Measurements from ENCODE around the gene LDLRAD3.
A peak's percentile ranks its signal among the peaks of the same experiment; 100 is the strongest.

Gene LDLRAD3

DNA sequence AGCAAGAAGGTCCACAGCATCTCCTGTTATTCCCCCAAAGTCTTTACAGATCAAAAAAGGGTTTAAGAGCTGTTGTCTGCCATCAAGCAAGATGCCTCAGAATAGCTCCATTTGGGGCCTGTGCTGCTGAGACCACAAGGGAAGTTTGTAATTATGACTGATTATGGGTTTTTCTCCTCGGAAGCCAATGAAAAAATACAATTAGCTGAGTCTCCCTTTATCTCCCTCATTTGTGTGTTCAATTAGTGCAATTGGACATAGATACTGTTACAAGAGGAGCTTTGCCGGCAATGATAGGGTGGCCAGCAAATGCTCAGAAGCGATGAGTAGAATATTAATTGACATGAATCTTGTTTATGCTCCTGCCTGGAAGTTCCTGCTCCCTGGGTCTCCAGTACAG, 261.7 kb downstream of the LDLRAD3 start:
- no peak for ATAC-seq
- TF ChIP-seq ZFP3 (CRISPR knock-in tag; IDR thresholded peaks at IDR 0.05), result no peak
- TF ChIP-seq SNAI2 (CRISPR knock-in tag; IDR thresholded peaks at IDR 0.05), result no peak
- TF ChIP-seq ESRRG (CRISPR knock-in tag; IDR thresholded peaks at IDR 0.05), result no peak
- no peak for TF ChIP-seq ZFP30 (CRISPR knock-in tag; IDR thresholded peaks at IDR 0.05)
- TF ChIP-seq POU6F1 (CRISPR knock-in tag; IDR thresholded peaks at IDR 0.05; ENCODE audit: borderline replicate concordance, low read depth), result no peak
- no peak for TF ChIP-seq CSRNP3 (CRISPR knock-in tag; IDR thresholded peaks at IDR 0.05)
- TF ChIP-seq ZNF70 (CRISPR knock-in tag; IDR thresholded peaks at IDR 0.05), result no peak
- no peak for TF ChIP-seq PPARA (CRISPR knock-in tag; IDR thresholded peaks at IDR 0.05; ENCODE audit: borderline replicate concordance)
- TF ChIP-seq, protein P1, sequence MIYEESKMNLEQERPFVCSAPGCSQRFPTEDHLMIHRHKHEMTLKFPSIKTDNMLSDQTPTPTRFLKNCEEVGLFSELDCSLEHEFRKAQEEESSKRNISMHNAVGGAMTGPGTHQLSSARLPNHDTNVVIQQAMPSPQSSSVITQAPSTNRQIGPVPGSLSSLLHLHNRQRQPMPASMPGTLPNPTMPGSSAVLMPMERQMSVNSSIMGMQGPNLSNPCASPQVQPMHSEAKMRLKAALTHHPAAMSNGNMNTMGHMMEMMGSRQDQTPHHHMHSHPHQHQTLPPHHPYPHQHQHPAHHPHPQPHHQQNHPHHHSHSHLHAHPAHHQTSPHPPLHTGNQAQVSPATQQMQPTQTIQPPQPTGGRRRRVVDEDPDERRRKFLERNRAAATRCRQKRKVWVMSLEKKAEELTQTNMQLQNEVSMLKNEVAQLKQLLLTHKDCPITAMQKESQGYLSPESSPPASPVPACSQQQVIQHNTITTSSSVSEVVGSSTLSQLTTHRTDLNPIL (CRISPR knock-in tag; IDR thresholded peaks at IDR 0.05; ENCODE audit: low read depth), result no peak
- TF ChIP-seq, protein P2, sequence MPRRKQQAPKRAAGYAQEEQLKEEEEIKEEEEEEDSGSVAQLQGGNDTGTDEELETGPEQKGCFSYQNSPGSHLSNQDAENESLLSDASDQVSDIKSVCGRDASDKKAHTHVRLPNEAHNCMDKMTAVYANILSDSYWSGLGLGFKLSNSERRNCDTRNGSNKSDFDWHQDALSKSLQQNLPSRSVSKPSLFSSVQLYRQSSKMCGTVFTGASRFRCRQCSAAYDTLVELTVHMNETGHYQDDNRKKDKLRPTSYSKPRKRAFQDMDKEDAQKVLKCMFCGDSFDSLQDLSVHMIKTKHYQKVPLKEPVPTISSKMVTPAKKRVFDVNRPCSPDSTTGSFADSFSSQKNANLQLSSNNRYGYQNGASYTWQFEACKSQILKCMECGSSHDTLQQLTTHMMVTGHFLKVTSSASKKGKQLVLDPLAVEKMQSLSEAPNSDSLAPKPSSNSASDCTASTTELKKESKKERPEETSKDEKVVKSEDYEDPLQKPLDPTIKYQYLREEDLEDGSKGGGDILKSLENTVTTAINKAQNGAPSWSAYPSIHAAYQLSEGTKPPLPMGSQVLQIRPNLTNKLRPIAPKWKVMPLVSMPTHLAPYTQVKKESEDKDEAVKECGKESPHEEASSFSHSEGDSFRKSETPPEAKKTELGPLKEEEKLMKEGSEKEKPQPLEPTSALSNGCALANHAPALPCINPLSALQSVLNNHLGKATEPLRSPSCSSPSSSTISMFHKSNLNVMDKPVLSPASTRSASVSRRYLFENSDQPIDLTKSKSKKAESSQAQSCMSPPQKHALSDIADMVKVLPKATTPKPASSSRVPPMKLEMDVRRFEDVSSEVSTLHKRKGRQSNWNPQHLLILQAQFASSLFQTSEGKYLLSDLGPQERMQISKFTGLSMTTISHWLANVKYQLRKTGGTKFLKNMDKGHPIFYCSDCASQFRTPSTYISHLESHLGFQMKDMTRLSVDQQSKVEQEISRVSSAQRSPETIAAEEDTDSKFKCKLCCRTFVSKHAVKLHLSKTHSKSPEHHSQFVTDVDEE (CRISPR knock-in tag; IDR thresholded peaks at IDR 0.05), result no peak
- TF ChIP-seq TOX (CRISPR knock-in tag; IDR thresholded peaks at IDR 0.05; ENCODE audit: borderline replicate concordance), result no peak

DNA sequence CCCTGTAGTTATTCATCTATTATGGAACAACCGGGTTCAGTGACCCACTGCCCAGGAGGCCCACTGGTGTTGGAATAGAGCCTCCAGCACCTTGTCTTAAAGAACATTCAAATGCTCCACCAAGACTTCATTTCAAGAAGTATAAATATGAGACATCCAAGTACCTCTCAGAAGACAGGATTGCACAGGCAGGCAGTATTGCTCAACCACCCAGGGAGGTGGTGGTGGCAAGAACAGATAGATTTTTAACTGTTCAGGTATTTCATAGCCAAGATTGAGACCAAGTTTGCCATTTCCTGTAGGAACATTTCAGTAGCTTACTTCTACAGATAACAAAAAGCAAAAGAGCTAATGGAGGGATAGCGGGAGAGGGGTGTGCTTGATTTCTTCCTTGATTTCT, 266.7 kb downstream of the LDLRAD3 start:
- no peak for ATAC-seq
- TF ChIP-seq ZC3H10 (CRISPR knock-in tag; IDR thresholded peaks at IDR 0.05) (no peak), TOX (CRISPR knock-in tag; IDR thresholded peaks at IDR 0.05; ENCODE audit: borderline replicate concordance) (no peak), ZNF70 (CRISPR knock-in tag; IDR thresholded peaks at IDR 0.05) (no peak), CSDC2 (CRISPR knock-in tag; IDR thresholded peaks at IDR 0.05) (no peak)
- TF ChIP-seq, protein P1 (CRISPR knock-in tag; IDR thresholded peaks at IDR 0.05; ENCODE audit: low read depth), result no peak

DNA sequence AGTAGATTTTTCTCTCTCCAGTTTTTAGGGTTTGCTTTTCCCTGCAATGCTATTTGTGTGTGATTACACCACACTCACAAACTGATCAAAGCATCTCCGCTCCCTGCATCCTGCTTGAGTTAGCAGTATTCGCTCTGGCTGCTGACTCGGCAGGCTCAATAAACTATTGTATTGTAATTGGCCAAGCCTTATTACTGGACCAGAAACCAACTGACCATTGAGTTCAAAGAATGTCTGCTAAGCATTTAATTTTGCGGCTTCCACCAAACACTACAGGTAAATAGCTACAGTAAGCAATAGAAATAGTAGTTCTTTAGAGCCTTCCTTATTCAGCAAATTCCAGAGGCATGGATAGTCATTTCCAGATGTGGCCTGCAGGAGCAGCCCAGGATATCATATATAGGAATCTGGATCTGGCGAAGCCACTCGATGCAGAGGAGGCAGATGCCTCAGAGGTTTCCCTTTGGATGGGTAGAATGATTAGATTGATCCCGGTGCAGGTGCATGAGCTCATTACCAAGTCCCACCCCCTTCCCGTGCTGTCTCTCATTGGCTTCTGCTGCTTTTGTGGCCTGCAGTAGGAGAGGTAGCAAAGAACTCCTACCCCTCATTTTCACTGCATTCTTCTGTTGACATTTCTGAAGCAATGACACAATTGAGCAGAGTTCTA, 268.0 kb downstream of the LDLRAD3 start:
- ATAC-seq, result peak; percentile 40; the same call in 1 of the 3 replicates
- TF ChIP-seq TCF4 (CRISPR knock-in tag; IDR thresholded peaks at IDR 0.05; ENCODE audit: borderline replicate concordance) (peak; percentile 25; the same call in 1 of the 2 replicates), ARNTL (CRISPR knock-in tag; IDR thresholded peaks at IDR 0.05; ENCODE audit: borderline replicate concordance, low read depth) (no peak)

GRCh38 chr11:36212564-36213392, 268.9 kb downstream of the LDLRAD3 start:
- no peak for ATAC-seq
- TF ChIP-seq CSRNP3 (CRISPR knock-in tag; IDR thresholded peaks at IDR 0.05), result no peak
- TF ChIP-seq POU6F1 (CRISPR knock-in tag; IDR thresholded peaks at IDR 0.05; ENCODE audit: borderline replicate concordance, low read depth), result no peak
- TF ChIP-seq, protein P1 (CRISPR knock-in tag; IDR thresholded peaks at IDR 0.05; ENCODE audit: low read depth), result no peak
- no peak for TF ChIP-seq SNAI2 (CRISPR knock-in tag; IDR thresholded peaks at IDR 0.05)
- TF ChIP-seq ESRRG (CRISPR knock-in tag; IDR thresholded peaks at IDR 0.05), result no peak
- TF ChIP-seq ARNTL (CRISPR knock-in tag; IDR thresholded peaks at IDR 0.05; ENCODE audit: borderline replicate concordance, low read depth), result no peak

Data from SK-N-SH treated with all-trans-retinoic acid at 6 μM for 48 hours (cell line).